Heart left ventricle (tissue), 16 donors: ENCODE results near the gene KCNRG. TPM values are rescaled to one million over a fixed set of nuclear protein-coding genes. Genes with fewer than 3 reads are reported as not detected.

Experiments used
- ATAC-seq, 4 donors: fragments of 200-7000 bp; cut with Tn5 transposase; one replicate each; pipeline ENCODE4 v1.9.1; 2020 to 2022; ENCODE audit warnings: moderate library complexity in 4 of 4, mild to moderate bottlenecking in 3 of 4, moderate number of reproducible peaks in 1 of 4
- DNase-seq, 5 donors: peaks; one replicate each; pipeline ENCODE4 v3.0.0-alpha.2; 2020
- H3K27ac ChIP-seq, 12 donors: fragments of 200-600 bp; sonication (generic) in 4 of 12; one replicate each; pipeline versions ENCODE4 v1.5.0 to v1.8.0; 2016 to 2022; ENCODE audit warnings: mild to moderate bottlenecking in 2 of 12
- H3K27me3 ChIP-seq, 9 donors: fragments of 200-600 bp; sonication (generic) in 2 of 9; one replicate each; pipeline versions ENCODE4 v1.5.1 to v1.8.0; 2016 to 2022; ENCODE audit warnings: mild to moderate bottlenecking in 3 of 9
- H3K36me3 ChIP-seq, 9 donors: fragments of 200-600 bp; sonication (generic) in 2 of 9; one replicate each; pipeline versions ENCODE4 v1.5.0 to v1.8.0; 2018 to 2022; ENCODE audit warnings: mild to moderate bottlenecking in 2 of 9
- H3K4me1 ChIP-seq, 12 donors: fragments of 200-600 bp; sonication (generic) in 4 of 12; one replicate each; pipeline versions ENCODE4 v1.5.0 to v1.8.0; 2016 to 2022; ENCODE audit warnings: mild to moderate bottlenecking in 3 of 12
- H3K4me3 ChIP-seq, 12 donors: fragments of 200-600 bp; sonication (generic) in 4 of 12; one replicate each; pipeline versions ENCODE4 v1.5.0 to v1.8.0; 2017 to 2022; ENCODE audit warnings: mild to moderate bottlenecking in 9 of 12, moderate library complexity in 4 of 12
- H3K9me3 ChIP-seq, 12 donors: fragments of 200-600 bp; sonication (generic) in 4 of 12; one replicate each; pipeline versions ENCODE4 v1.5.0 to v1.8.0; 2016 to 2022; ENCODE audit warnings: mild to moderate bottlenecking in 1 of 12
- POLR2A ChIP-seq, 2 donors: fragments of 450-650 bp; IDR thresholded peaks; one replicate each; pipeline ENCODE4 v1.6.1; 2017; ENCODE audit warnings: antibody characterized with exemption in 2 of 2, mild to moderate bottlenecking in 2 of 2, moderate library complexity in 2 of 2
- whole genome bisulfite sequencing, 4 donors: extraction: QIAGEN DNeasy Blood & Tissue Kit in 2 of 4; methylation state at CpG; one replicate each; pipeline versions ENCODE4 v1.1.5 to v1.1.7; 2013 to 2018; 5-methylcytosine and 5-hydroxymethylcytosine counted together
- intact Hi-C, 10 donors: fragments of 100-400 bp; cut with DNase I; formaldehyde crosslinking; loops; one replicate each; pipeline versions ENCODE4 v1.11.1 to v1.14.2; 2022
- long read RNA-seq, 3 donors: library from polyadenylated mRNA; unstranded; transcript quantifications; one replicate each; pipeline ENCODE4 v2.0.0, GENCODE V29; 2020 to 2021
- polyA plus RNA-seq, 2 donors: library from polyadenylated mRNA; stranded (reverse); fragments of 200-250 nt; gene quantifications; one replicate each; pipeline ENCODE4 v1.2.3, GENCODE V29; 2013
- total RNA-seq, 9 donors: library from RNA; depleted of rRNA in 2 of 9; stranded (reverse); fragments of >200 nt in 2 of 9; fragmentation: NEBNext Ultra II Directional in 3 of 9; extraction: Animal tissue kit (Norgen Biotek cat#: 25700) in 3 of 9; gene quantifications; one replicate each; pipeline versions ENCODE4 v1.1.0 to v1.2.4, GENCODE V29; 2016 to 2023
- TF ChIP-seq, protein P1 (sequence below), 12 donors: fragments of 200-600 bp; sonication (generic) in 4 of 12; IDR thresholded peaks; one replicate each; pipeline versions ENCODE4 v1.5.0 to v1.8.0; 2018 to 2022; ENCODE audit warnings: antibody characterized with exemption in 12 of 12, mild to moderate bottlenecking in 5 of 12
- donor health status: ischemic (EF 13 %, LVEDD 7.1; RV severe dilation, severe dysfunction).
- donor health status: healthy with polysubstance abuse.
- donor health status: DM: no; HTN: yes; CAD: no.
- donor health status: DM: no; HTN: no; CAD: no.
- donor health status: ischemic (EF 25% LVEDD 6.9; RV normal size, moderate dysfunction).
- donor health status: ischemic (EF 25% LVEDD 5.7; RV mildly dilated, moderate dysfunction).
- donor health status: healthy.
- donor health status: DM: yes; HTN: yes; CAD: no.
- donor health status: ischemic (EF 35%, LVEDD 5.7; RV mildly dilated, moderate dysfunction).
- donor health status: nonischemic (EF 11% LVEDD 7.7; RV severe dilation, severe dysfunction).
- donor health status: DM: yes; HTN: yes; CAD: no.
- donor health status: PGD.
- donor health status: ischemic (EF 29% LVEDD 5.4; RV normal size, mild dysfunction).
- donor health status: nonischemic (EF 23%, LVEDD 6.1; RV moderate dilation, normal function).

KCNRG gene, protein sequence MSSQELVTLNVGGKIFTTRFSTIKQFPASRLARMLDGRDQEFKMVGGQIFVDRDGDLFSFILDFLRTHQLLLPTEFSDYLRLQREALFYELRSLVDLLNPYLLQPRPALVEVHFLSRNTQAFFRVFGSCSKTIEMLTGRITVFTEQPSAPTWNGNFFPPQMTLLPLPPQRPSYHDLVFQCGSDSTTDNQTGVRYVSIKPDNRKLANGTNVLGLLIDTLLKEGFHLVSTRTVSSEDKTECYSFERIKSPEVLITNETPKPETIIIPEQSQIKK
- total RNA-seq (1 to 10 TPM in 2 of 9 donors, under 1 TPM in 4, not detected in 3; 0.21 to 3.2 (median 0.48) TPM), polyA plus RNA-seq (under 1 TPM; 0.15 to 0.29 TPM)
- long read RNA-seq, donor 1 = 0 reads
- long read RNA-seq, donor 2, partial matches to known transcripts = 0 of 1 reads
- long read RNA-seq, donor 2, other reads (novel, unspliced or antisense) = 1 of 1 reads
- long read RNA-seq, donor 3 = 0 reads

DNA sequence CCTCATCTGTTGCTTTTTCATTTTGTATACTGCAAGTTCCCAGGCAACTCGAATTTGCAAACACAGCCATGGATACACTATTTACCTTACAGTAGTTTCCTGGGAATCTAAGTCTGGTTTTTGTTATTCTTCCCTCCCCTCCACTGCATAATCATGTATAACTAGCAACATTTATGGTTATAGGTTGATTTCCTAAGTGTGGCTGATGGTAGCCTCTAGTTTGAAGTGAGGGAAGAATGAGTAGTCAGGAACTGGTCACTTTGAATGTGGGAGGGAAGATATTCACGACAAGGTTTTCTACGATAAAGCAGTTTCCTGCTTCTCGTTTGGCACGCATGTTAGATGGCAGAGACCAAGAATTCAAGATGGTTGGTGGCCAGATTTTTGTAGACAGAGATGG is at the start of gene KCNRG:
TSS of gene KCNRG (plus strand) at position 187 of the 400 bp plus-strand sequence. CDS start at position 237, 50 bp downstream.
- TF ChIP-seq POLR2A (IDR thresholded peaks at IDR 0.05) = no peak
- TF ChIP-seq, protein P1, sequence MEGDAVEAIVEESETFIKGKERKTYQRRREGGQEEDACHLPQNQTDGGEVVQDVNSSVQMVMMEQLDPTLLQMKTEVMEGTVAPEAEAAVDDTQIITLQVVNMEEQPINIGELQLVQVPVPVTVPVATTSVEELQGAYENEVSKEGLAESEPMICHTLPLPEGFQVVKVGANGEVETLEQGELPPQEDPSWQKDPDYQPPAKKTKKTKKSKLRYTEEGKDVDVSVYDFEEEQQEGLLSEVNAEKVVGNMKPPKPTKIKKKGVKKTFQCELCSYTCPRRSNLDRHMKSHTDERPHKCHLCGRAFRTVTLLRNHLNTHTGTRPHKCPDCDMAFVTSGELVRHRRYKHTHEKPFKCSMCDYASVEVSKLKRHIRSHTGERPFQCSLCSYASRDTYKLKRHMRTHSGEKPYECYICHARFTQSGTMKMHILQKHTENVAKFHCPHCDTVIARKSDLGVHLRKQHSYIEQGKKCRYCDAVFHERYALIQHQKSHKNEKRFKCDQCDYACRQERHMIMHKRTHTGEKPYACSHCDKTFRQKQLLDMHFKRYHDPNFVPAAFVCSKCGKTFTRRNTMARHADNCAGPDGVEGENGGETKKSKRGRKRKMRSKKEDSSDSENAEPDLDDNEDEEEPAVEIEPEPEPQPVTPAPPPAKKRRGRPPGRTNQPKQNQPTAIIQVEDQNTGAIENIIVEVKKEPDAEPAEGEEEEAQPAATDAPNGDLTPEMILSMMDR (IDR thresholded peaks at IDR 0.05) = no peak
- 31 to 35% (median 32%) methylated on average over 5 of the region's 5 CpGs for WGBS, 4 donors

DNA sequence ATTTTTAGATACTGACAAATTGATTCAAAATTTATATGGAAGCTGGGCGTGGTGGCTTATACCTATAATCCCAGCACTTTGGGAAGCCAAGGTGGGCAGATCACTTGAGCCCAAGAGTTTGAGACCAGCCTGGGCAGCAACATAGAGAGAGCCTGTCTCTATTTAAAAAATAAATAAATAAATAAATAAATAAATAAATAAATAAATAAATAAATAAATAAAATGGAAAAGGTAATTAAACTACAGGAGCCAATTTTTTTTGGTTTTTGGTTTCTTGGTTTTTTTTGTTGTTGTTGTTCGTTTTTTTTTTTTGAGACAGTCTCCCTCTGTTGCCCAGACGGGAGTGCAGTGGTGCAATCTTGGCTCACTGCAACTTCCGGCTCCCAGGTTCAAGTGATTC is 47.8 kb upstream of the KCNRG start:
- Histone ChIP-seq H3K36me3 (peaks cover 0 to 6% (median 0%) of the 10 kb centered on the region in 9 donors), H3K27ac (no peak overlapping the region), H3K27me3 (no peaks in the 10 kb centered on the region), H3K4me1 (no peaks in the 10 kb centered on the region), H3K4me3 (no peak overlapping the region), H3K9me3 (peaks cover 0 to 31% (median 14%) of the 10 kb centered on the region in 12 donors)
- no peak for TF ChIP-seq POLR2A (IDR thresholded peaks at IDR 0.05)
- TF ChIP-seq, protein P1 (IDR thresholded peaks at IDR 0.05) = no peak
- ATAC-seq (no peak), DNase-seq (no peak)
- intact Hi-C loops = no loop called here
- WGBS, 4 donors = 95 to 98% (median 96%) methylated on average over 4 of the region's 4 CpGs

More for the DNA sequence above, at the start of gene KCNRG:
- no peaks in the 10 kb centered on the region for H3K27me3 ChIP-seq
- ATAC-seq (peak in 2 of 4 donors; percentile 24 to 28), DNase-seq (no peak)
- H3K4me3 ChIP-seq = no peak within 1 kb of the TSS
- H3K4me1 ChIP-seq = peaks cover 0 to 48% (median 29%) of the 10 kb centered on the region in 12 donors
- no peaks in the 10 kb centered on the region for H3K9me3 ChIP-seq
- intact Hi-C loops = no loop called here
- H3K27ac ChIP-seq = peak within 1 kb of the TSS in 11 of 12 donors; percentile 37 to 86 (median 60)
- peaks cover 0 to 68% (median 42%) of the 10 kb centered on the region in 9 donors for H3K36me3 ChIP-seq

DNA sequence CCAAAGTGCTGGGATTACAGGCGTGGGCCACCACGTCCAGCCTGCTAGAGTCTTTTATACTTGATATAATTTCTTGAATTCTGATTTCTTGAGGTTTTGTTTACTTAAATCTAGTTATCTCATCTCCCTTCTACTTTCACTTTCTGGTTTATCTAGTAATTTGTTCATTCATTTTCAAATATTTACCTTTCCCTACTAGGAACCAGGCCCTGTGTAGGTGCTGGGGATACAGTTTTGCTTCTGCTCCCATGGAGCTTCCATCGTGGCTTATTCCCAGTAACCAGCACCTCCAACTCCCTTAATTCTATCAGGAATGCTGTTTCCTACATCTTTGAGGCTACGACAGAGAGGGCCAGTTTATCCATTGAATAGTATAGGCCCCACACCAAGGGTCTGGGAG is 42.5 kb upstream of the KCNRG start:
- TF ChIP-seq, protein P1 (IDR thresholded peaks at IDR 0.05) = no peak
- no peak for TF ChIP-seq POLR2A (IDR thresholded peaks at IDR 0.05)
- Histone ChIP-seq H3K4me3 (no peak overlapping the region), H3K27ac (no peak overlapping the region), H3K36me3 (peaks cover 0 to 13% (median 0%) of the 10 kb centered on the region in 9 donors), H3K27me3 (no peaks in the 10 kb centered on the region), H3K9me3 (no peaks in the 10 kb centered on the region), H3K4me1 (no peaks in the 10 kb centered on the region)
- ATAC-seq (no peak), DNase-seq (no peak)
- intact Hi-C loops = loop anchor here in 3 of 10 donors (10.0 kb wide), 5 partner anchors 552 to 1092 kb away; no protein-coding TSS in a partner anchor
- 89 to 97% (median 92%) methylated on average over 4 of the region's 4 CpGs for WGBS, 4 donors

DNA sequence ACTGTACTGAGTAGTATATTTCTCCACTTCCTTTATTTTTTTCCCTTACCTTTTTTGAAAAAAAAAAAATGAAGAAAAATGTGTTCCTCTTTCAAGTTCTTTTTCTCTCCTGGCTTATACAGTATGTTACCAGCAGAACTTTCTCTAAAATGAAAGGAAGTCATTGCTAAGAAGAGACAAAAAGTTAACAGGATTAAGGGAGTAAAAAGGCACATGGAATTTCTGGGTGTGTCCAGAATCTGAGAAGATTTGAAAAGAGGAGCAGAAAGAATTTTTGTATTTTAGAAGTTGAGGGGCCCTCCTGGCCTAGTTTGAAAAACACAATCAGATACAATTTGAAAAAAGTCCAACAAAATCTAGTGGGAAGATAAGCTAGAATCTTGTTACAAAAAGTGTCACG is 39.4 kb upstream of the KCNRG start:
- ATAC-seq = no peak
- no peaks in the 10 kb centered on the region for H3K27me3 ChIP-seq
- DNase-seq = no peak
- TF ChIP-seq, protein P1 (IDR thresholded peaks at IDR 0.05) = no peak
- TF ChIP-seq POLR2A (IDR thresholded peaks at IDR 0.05) = no peak
- H3K36me3 ChIP-seq = peaks cover 0 to 13% (median 0%) of the 10 kb centered on the region in 9 donors
- peaks cover 0 to 5% (median 0%) of the 10 kb centered on the region in 12 donors for H3K4me1 ChIP-seq
- H3K4me3 ChIP-seq = no peak overlapping the region
- 83 to 98% (median 92%) methylated on average over 1 of the region's 1 CpG for WGBS, 4 donors
- intact Hi-C loops = loop anchor here (1.0 to 10.0 kb wide), 18 partner anchors 549 to 1096 kb away; no protein-coding TSS in a partner anchor
- no peaks in the 10 kb centered on the region for H3K9me3 ChIP-seq
- H3K27ac ChIP-seq = no peak overlapping the region
